ENCODE results near the gene STK38L.

DNA sequence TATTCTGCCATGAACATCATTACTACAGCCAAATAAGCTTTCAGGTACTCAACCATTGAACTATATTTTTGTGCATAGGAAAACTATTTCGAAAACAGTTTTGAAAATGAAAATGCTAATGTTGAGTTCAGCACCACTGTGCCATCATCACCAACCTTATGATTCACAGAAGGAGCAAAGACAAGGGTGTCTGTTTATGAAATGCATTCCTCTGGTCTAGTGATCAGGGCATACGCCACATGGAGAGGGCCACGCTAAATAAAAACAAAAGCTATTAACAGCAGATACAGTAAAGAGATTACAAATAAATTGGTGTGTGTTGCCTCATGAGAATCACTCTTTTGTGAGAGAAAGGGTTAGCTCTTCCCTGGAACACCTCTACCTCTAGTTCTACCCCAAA, 45.3 kb downstream of the STK38L start:
- no peak for TF ChIP-seq POLR2A (IDR thresholded peaks at IDR 0.05)
- TF ChIP-seq, protein P1, sequence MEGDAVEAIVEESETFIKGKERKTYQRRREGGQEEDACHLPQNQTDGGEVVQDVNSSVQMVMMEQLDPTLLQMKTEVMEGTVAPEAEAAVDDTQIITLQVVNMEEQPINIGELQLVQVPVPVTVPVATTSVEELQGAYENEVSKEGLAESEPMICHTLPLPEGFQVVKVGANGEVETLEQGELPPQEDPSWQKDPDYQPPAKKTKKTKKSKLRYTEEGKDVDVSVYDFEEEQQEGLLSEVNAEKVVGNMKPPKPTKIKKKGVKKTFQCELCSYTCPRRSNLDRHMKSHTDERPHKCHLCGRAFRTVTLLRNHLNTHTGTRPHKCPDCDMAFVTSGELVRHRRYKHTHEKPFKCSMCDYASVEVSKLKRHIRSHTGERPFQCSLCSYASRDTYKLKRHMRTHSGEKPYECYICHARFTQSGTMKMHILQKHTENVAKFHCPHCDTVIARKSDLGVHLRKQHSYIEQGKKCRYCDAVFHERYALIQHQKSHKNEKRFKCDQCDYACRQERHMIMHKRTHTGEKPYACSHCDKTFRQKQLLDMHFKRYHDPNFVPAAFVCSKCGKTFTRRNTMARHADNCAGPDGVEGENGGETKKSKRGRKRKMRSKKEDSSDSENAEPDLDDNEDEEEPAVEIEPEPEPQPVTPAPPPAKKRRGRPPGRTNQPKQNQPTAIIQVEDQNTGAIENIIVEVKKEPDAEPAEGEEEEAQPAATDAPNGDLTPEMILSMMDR (IDR thresholded peaks at IDR 0.05 in 8 of 11, conservative IDR thresholded peaks at IDR 0.05 in 3 of 11), result no peak

Measured in spleen (tissue), 7 donors.